HG03097 (cell line): ENCODE data around the gene MSL2.
"Not testable (repeated sequence)": the region's sequence is repeated elsewhere in the genome, so short reads cannot be mapped to it uniquely, and the experiment has no call there.

Experiments
- ATAC-seq: cut with Tn5 transposase; IDR thresholded peaks from one replicate; pipeline ENCODE4 v1.9.1; 2021; ENCODE audit not compliant: unreplicated experiment, low FRiP score

Gene MSL2

GRCh38 chr3:136193278-136194054 lies 2.7 kb downstream of the MSL2 start:
- ATAC-seq: no peak

GRCh38 chr3:136192831-136193230 lies 3.3 kb downstream of the MSL2 start:
- ATAC-seq: no peak

GRCh38 chr3:136192195-136192594 lies 3.9 kb downstream of the MSL2 start:
- ATAC-seq: not testable (repeated sequence)

- ATAC-seq: no peak
Observed at GRCh38 chr3:136189859-136190617, 6.1 kb downstream of the MSL2 start.

- no peak for ATAC-seq
Observed at GRCh38 chr3:136189043-136189442, 7.1 kb downstream of the MSL2 start.

GRCh38 chr3:136187868-136188267 lies 8.3 kb downstream of the MSL2 start:
- no peak for ATAC-seq

- no peak for ATAC-seq
Observed at GRCh38 chr3:136186846-136187245, 9.3 kb downstream of the MSL2 start.

GRCh38 chr3:136186344-136186743 lies 9.8 kb downstream of the MSL2 start:
- ATAC-seq: peak; percentile 54

- ATAC-seq: no peak
Observed at GRCh38 chr3:136184703-136185102, 11.4 kb downstream of the MSL2 start.

GRCh38 chr3:136181741-136182140 lies 14.4 kb downstream of the MSL2 start:
- ATAC-seq: no peak

- no peak for ATAC-seq
Observed at GRCh38 chr3:136177876-136178275, 18.3 kb downstream of the MSL2 start.

GRCh38 chr3:136173939-136174490 lies 22.1 kb downstream of the MSL2 start:
- ATAC-seq: no peak

- ATAC-seq: no peak
Observed at GRCh38 chr3:136171097-136171542, 25.0 kb downstream of the MSL2 start.

- not testable (repeated sequence) for ATAC-seq
Observed at GRCh38 chr3:136168236-136168635, 27.9 kb downstream of the MSL2 start.

GRCh38 chr3:136166507-136166906 lies 29.6 kb downstream of the MSL2 start:
- ATAC-seq: no peak

- not testable (repeated sequence) for ATAC-seq
Observed at GRCh38 chr3:136163607-136164006, 32.5 kb downstream of the MSL2 start.

GRCh38 chr3:136162322-136162721 lies 33.8 kb downstream of the MSL2 start:
- ATAC-seq: no peak

GRCh38 chr3:136161516-136161915 lies 34.6 kb downstream of the MSL2 start:
- ATAC-seq: no peak

GRCh38 chr3:136152963-136153362 lies 43.2 kb downstream of the MSL2 start:
- no peak for ATAC-seq

GRCh38 chr3:136152176-136152843 lies 43.8 kb downstream of the MSL2 start:
- no peak for ATAC-seq

GRCh38 chr3:136151219-136151618 lies 44.9 kb downstream of the MSL2 start:
- no peak for ATAC-seq
